Panc1 (cell line): Measurements from ENCODE around the gene NOL4L. TPM values are rescaled to one million over a fixed set of nuclear protein-coding genes. Genes with fewer than 3 reads are reported as not detected.

Experiments
- ATAC-seq: fragments of 200-7000 bp; cut with Tn5 transposase; 2 replicates; pipeline ENCODE4 v1.9.1; 2020; ENCODE audit warnings: mild to moderate bottlenecking, moderate library complexity
- BruUV-seq: library from RNA; stranded (reverse); fragments of 400-500 nt; replicated peaks from 2 replicates; lab custom pipeline; 2021; lab: Mats Ljungman, UMichigan
- CTCF ChIA-PET: fragments of 300-600 bp; sonication (Branson Sonifier 250); formaldehyde crosslinking; loops from one replicate; lab custom pipeline; 2022; ENCODE audit warnings: antibody characterized with exemption; lab: Charles Lee
- POLR2A ChIA-PET: fragments of 300-600 bp; sonication (Branson Sonifier 250); formaldehyde crosslinking; loops from one replicate; lab custom pipeline; 2022; ENCODE audit warnings: antibody characterized with exemption; lab: Charles Lee
- DNase-seq: peaks from one replicate; pipeline ENCODE4 v3.0.0-alpha.2; 2010; ENCODE audit warnings: low read depth, low spot score
- H3K27ac ChIP-seq: 2 replicates; pipeline ENCODE4 v1.5.1; 2011; ENCODE audit warnings: mild to moderate bottlenecking, low read length, inconsistent platforms
- H3K27me3 ChIP-seq: fragments of 200-500 bp; sonication (Bioruptor generic); 2 replicates; pipeline ENCODE4 v1.6.0; 2014; ENCODE audit warnings: low read length, inconsistent platforms; ENCODE audit not compliant: control insufficient read depth, insufficient read depth
- H3K36me3 ChIP-seq: fragments of 200-500 bp; sonication (Bioruptor generic); 2 replicates; pipeline ENCODE4 v1.5.1; 2014; ENCODE audit warnings: inconsistent platforms, mild to moderate bottlenecking, low read length, moderate library complexity; ENCODE audit not compliant: control insufficient read depth, insufficient read depth
- H3K4me1 ChIP-seq: 2 replicates; pipeline ENCODE4 v1.5.1; 2011; ENCODE audit warnings: inconsistent platforms, mild to moderate bottlenecking, low read length, moderate library complexity; ENCODE audit not compliant: control insufficient read depth, insufficient read depth
- H3K4me3 ChIP-seq, 2 experiments: 2 replicates each; pipeline ENCODE4 v1.5.1; 2011 to 2012; ENCODE audit warnings: low read depth in 2 of 2, low read length in 2 of 2, mild to moderate bottlenecking in 2 of 2, inconsistent platforms in 1 of 2, moderate library complexity in 1 of 2
- H3K9me3 ChIP-seq: fragments of 200-500 bp; sonication (Bioruptor generic); 2 replicates; pipeline ENCODE4 v1.5.1; 2014; ENCODE audit warnings: low read depth, mild to moderate bottlenecking, inconsistent platforms, low read length, moderate library complexity; ENCODE audit not compliant: control insufficient read depth, insufficient read depth
- CTCF ChIP-seq: fragments of 450-650 bp; IDR thresholded peaks from 2 replicates; pipeline ENCODE4 v1.5.1; 2017; ENCODE audit warnings: mild to moderate bottlenecking
- POLR2AphosphoS5 ChIP-seq: IDR thresholded peaks from 2 replicates; pipeline ENCODE4 v1.6.1; 2012; ENCODE audit warnings: mild to moderate bottlenecking, low read depth, low read length, moderate library complexity
- REST ChIP-seq, 2 experiments: IDR thresholded peaks; 2 replicates each; pipeline ENCODE4 v1.6.1; 2011 to 2012; ENCODE audit warnings: low read depth in 2 of 2, control low read depth in 1 of 2, low read length in 1 of 2, mild to moderate bottlenecking in 1 of 2, moderate library complexity in 1 of 2; ENCODE audit not compliant: insufficient read depth in 1 of 2
- SIN3A ChIP-seq: IDR thresholded peaks from 2 replicates; pipeline ENCODE4 v1.6.1; 2012; ENCODE audit warnings: low read depth, mild to moderate bottlenecking, low read length, moderate library complexity, borderline replicate concordance; ENCODE audit not compliant: insufficient read depth
- TCF7L2 ChIP-seq: IDR thresholded peaks from 2 replicates; pipeline ENCODE4 v1.6.1; 2011; ENCODE audit warnings: mild to moderate bottlenecking, low read depth, low read length, inconsistent platforms
- in situ Hi-C: cut with HindIII; loops from 2 replicates; pipeline ENCODE4 v1.10.0; 2016; ENCODE audit warnings: low sequenced_read_pairs, low pct_unique_long_range_greater_than_20kb
- intact Hi-C: fragments of 100-400 bp; cut with micrococcal nuclease; formaldehyde crosslinking; loops from one replicate; pipeline ENCODE4 v1.10.0; 2022; ENCODE audit not compliant: unreplicated experiment
- total RNA-seq: library from RNA; stranded (reverse); gene quantifications from one replicate; pipeline ENCODE4 v1.2.1, GENCODE V29; 2021; ENCODE audit not compliant: unreplicated experiment

The NOL4L gene
- total RNA-seq, 1 experiment from 2014 or later = 21.6 TPM

- peaks cover 13% of the 10 kb centered on the region for H3K4me1 ChIP-seq
- TF ChIP-seq REST (IDR thresholded peaks at IDR 0.05; ENCODE audit: insufficient read depth in 1 of 2, low read depth in 2 of 2, low read length in 1 of 2) (no peak), SIN3A (no peak), POLR2AphosphoS5 (no peak; the same call in 1 of the 2 replicates), TCF7L2 (no peak), CTCF (no peak)
- H3K36me3 ChIP-seq = peaks cover 36% of the 10 kb centered on the region
- ATAC-seq (no peak), DNase-seq (no peak)
- POLR2A ChIA-PET = no interaction called here
- H3K27ac ChIP-seq = no peak overlapping the region
- intact Hi-C loops = no loop called here
- CTCF ChIA-PET = no interaction called here
- no peak overlapping the region for H3K4me3 ChIP-seq
- in situ Hi-C loops = no loop called here
- no TSS peak for BruUV-seq
- no peaks in the 10 kb centered on the region for H3K27me3 ChIP-seq
- no peaks in the 10 kb centered on the region for H3K9me3 ChIP-seq
Measured at GRCh38 chr20:32440758-32441078, 144.4 kb downstream of the NOL4L start.

- Histone ChIP-seq H3K4me1 (peaks cover 8% of the 10 kb centered on the region), H3K36me3 (peaks cover 41% of the 10 kb centered on the region), H3K27ac (no peak overlapping the region), H3K4me3 (no peak overlapping the region), H3K9me3 (no peaks in the 10 kb centered on the region), H3K27me3 (no peaks in the 10 kb centered on the region)
- ATAC-seq (no peak), DNase-seq (no peak)
- POLR2A ChIA-PET = interaction anchor here (0.6 kb wide), 1 partner anchor 211 kb away, joined by 4 read pairs; no protein-coding TSS in a partner anchor
- CTCF ChIA-PET = no interaction called here
- in situ Hi-C loops (no loop called here), intact Hi-C loops (no loop called here)
- peak; percentile 21; the same call in 1 of the 2 replicates for TF ChIP-seq POLR2AphosphoS5
- TF ChIP-seq REST (IDR thresholded peaks at IDR 0.05; ENCODE audit: insufficient read depth in 1 of 2, low read depth in 2 of 2, low read length in 1 of 2) = no peak
- no TSS peak for BruUV-seq
Measured at GRCh38 chr20:32440069-32440757, 144.9 kb downstream of the NOL4L start.
